ENCODE data around the gene LPCAT1.

The LPCAT1 gene

DNA sequence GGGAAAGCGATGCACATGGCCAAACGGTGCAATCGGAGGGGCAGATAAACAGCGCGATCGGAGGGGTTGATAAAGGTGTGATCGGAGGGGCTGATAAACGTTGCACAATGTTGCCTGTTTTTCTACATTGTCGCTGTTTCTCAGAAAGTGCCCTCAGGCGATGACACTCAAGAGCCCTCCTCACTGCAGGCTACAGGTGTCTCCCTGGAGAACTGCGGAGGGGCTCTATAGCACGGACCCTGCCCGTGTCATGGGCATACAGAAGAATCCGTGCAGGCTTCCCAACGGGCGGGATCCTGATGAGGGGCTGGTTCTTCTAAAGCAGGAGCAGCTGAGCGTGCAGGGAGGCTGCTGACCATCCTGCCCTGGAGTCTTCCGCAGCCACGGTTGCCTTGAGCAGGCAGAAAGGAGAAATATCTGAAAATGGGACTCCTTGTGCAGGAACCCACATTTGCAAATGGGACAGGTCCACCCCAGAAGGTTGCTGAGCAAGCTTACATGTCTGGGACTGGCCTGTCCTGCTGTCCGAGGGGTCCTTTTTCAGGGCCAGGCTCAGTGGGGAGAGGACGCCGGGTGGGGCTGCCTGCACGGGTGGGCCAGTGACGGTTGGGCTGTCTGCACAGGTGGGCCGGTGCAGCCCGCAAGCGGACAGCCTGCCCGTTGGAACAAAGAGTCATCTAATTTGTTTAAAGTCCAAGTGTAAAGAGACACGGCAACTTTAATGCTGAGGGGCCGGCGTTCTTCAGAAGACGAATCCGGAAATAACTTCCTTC, 25.1 kb upstream of the LPCAT1 start:
- DNase-seq (ENCODE audit: low spot score), result no peak
- TF ChIP-seq, protein P1, sequence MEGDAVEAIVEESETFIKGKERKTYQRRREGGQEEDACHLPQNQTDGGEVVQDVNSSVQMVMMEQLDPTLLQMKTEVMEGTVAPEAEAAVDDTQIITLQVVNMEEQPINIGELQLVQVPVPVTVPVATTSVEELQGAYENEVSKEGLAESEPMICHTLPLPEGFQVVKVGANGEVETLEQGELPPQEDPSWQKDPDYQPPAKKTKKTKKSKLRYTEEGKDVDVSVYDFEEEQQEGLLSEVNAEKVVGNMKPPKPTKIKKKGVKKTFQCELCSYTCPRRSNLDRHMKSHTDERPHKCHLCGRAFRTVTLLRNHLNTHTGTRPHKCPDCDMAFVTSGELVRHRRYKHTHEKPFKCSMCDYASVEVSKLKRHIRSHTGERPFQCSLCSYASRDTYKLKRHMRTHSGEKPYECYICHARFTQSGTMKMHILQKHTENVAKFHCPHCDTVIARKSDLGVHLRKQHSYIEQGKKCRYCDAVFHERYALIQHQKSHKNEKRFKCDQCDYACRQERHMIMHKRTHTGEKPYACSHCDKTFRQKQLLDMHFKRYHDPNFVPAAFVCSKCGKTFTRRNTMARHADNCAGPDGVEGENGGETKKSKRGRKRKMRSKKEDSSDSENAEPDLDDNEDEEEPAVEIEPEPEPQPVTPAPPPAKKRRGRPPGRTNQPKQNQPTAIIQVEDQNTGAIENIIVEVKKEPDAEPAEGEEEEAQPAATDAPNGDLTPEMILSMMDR (IDR thresholded peaks at IDR 0.05; ENCODE audit: borderline replicate concordance, control extremely low read depth, extremely low read depth, insufficient read depth, missing control alignments), result no peak
- in situ Hi-C loops (cut with MboI; ENCODE audit: low sequenced_read_pairs, unreplicated experiment), result no loop called here

GRCh38 chr5:1547655-1548054, 23.9 kb upstream of the LPCAT1 start:
- TF ChIP-seq, protein P1 (IDR thresholded peaks at IDR 0.05; ENCODE audit: borderline replicate concordance, control extremely low read depth, extremely low read depth, insufficient read depth, missing control alignments), result no peak

GRCh38 chr5:1547236-1547635, 23.5 kb upstream of the LPCAT1 start:
- DNase-seq (ENCODE audit: low spot score), result no peak
- in situ Hi-C loops (cut with MboI; ENCODE audit: low sequenced_read_pairs, unreplicated experiment), result no loop called here
- TF ChIP-seq, protein P1 (IDR thresholded peaks at IDR 0.05; ENCODE audit: borderline replicate concordance, control extremely low read depth, extremely low read depth, insufficient read depth, missing control alignments), result no peak

More at GRCh38 chr5:1547655-1548054, 23.9 kb upstream of the LPCAT1 start:
- in situ Hi-C loops (cut with MboI; ENCODE audit: low sequenced_read_pairs, unreplicated experiment), result no loop called here
- no peak for DNase-seq (ENCODE audit: low spot score)

GRCh38 chr5:1546556-1546955, 22.8 kb upstream of the LPCAT1 start:
- TF ChIP-seq, protein P1 (IDR thresholded peaks at IDR 0.05; ENCODE audit: borderline replicate concordance, control extremely low read depth, extremely low read depth, insufficient read depth, missing control alignments), result no peak
- DNase-seq (ENCODE audit: low spot score), result no peak
- in situ Hi-C loops (cut with MboI; ENCODE audit: low sequenced_read_pairs, unreplicated experiment), result no loop called here

DNA sequence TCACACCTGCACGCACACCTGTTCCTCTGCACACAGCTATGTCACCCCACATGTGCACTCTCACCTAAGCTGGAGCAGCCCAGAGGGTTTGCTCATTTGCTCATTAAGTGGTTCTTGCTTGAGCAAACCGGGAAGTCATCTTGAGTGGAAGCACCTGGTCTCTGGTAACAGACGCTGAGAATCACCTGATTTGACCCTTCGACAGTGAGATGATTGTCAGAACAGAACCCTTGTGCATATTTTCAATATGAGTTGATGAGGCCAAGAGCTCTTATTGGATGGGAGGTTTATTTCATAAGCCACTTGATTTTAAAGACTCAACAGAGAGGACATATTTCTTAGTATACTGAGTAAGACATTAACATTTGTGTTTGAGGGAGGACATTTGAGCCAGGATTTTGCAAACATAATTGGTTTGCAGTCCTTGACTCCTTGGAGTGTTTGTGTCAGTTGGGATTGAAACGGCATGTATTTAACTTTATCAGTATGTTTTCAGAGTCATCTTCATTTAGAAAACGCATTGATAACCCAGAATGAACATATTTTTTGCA, 22.1 kb upstream of the LPCAT1 start:
- TF ChIP-seq, protein P1 (IDR thresholded peaks at IDR 0.05; ENCODE audit: borderline replicate concordance, control extremely low read depth, extremely low read depth, insufficient read depth, missing control alignments), result no peak
- in situ Hi-C loops (cut with MboI; ENCODE audit: low sequenced_read_pairs, unreplicated experiment), result no loop called here
- no peak for DNase-seq (ENCODE audit: low spot score)

- in situ Hi-C loops (cut with MboI; ENCODE audit: low sequenced_read_pairs, unreplicated experiment), result no loop called here
- no peak for DNase-seq (ENCODE audit: low spot score)
- TF ChIP-seq, protein P1 (IDR thresholded peaks at IDR 0.05; ENCODE audit: borderline replicate concordance, control extremely low read depth, extremely low read depth, insufficient read depth, missing control alignments), result no peak
These were observed 21.5 kb upstream of the LPCAT1 start for GRCh38 chr5:1545126-1545804.

All from GM13976 (cell line).